Mesenchymal stem cell (in vitro differentiated cells and primary cell): ENCODE measurements around the gene PLEKHG5.
"Not testable (repeated sequence)": the region's sequence is repeated elsewhere in the genome, so short reads cannot be mapped to it uniquely, and the experiment has no call there.

Experiments used
- DNase-seq: peaks from one replicate; pipeline ENCODE4 v3.0.0-alpha.2; 2013
- H2AFZ ChIP-seq: one replicate; pipeline ENCODE4 v1.6.1; 2013; ENCODE audit warnings: low read depth, mild to moderate bottlenecking, control low read depth, inconsistent platforms, low read length, moderate library complexity
- H2AK5ac ChIP-seq: 2 replicates; pipeline ENCODE4 v1.6.1; 2013; ENCODE audit warnings: low read length, moderate library complexity, mild to moderate bottlenecking, inconsistent platforms; ENCODE audit not compliant: severe bottlenecking
- H2BK120ac ChIP-seq: one replicate; pipeline ENCODE4 v1.6.1; 2013; ENCODE audit warnings: low read depth, mild to moderate bottlenecking, inconsistent platforms, low read length, moderate library complexity
- H2BK12ac ChIP-seq, 2 experiments: one replicate each; pipeline ENCODE4 v1.6.1; 2013; ENCODE audit warnings: inconsistent platforms in 2 of 2, low read length in 2 of 2, mild to moderate bottlenecking in 2 of 2, moderate library complexity in 2 of 2, control low read depth in 1 of 2
- H2BK15ac ChIP-seq: one replicate; pipeline ENCODE4 v1.6.1; 2013; ENCODE audit warnings: mild to moderate bottlenecking, low read depth, inconsistent platforms; ENCODE audit not compliant: poor library complexity, severe bottlenecking
- H2BK5ac ChIP-seq: 2 replicates; pipeline ENCODE4 v1.6.1; 2013; ENCODE audit warnings: low read depth, mild to moderate bottlenecking, low read length, control low read depth, inconsistent platforms; ENCODE audit not compliant: poor library complexity, severe bottlenecking
- H3K14ac ChIP-seq, 2 experiments: one replicate each; pipeline ENCODE4 v1.6.1; 2013; ENCODE audit warnings: inconsistent platforms in 2 of 2, low read length in 2 of 2, control low read depth in 1 of 2, mild to moderate bottlenecking in 1 of 2, moderate library complexity in 1 of 2
- H3K18ac ChIP-seq, 2 experiments: one replicate each; pipeline ENCODE4 v1.6.1; 2013; ENCODE audit warnings: inconsistent platforms in 2 of 2, low read length in 2 of 2, control low read depth in 1 of 2, low read depth in 1 of 2, mild to moderate bottlenecking in 1 of 2
- H3K23ac ChIP-seq, 2 experiments: one replicate each; pipeline ENCODE4 v1.6.1; 2013; ENCODE audit warnings: inconsistent platforms in 2 of 2, low read length in 2 of 2, mild to moderate bottlenecking in 2 of 2, moderate library complexity in 2 of 2, control low read depth in 1 of 2
- H3K27ac ChIP-seq: 2 replicates; pipeline ENCODE4 v1.5.1; 2013; ENCODE audit warnings: mild to moderate bottlenecking, moderate library complexity, low read length, control low read depth, inconsistent platforms; ENCODE audit not compliant: poor library complexity, severe bottlenecking
- H3K27me3 ChIP-seq, 2 experiments: 2 replicates each; pipeline versions ENCODE4 v1.6.1 to v1.7.0; 2013; ENCODE audit warnings: low read length in 2 of 2, mild to moderate bottlenecking in 2 of 2, moderate library complexity in 2 of 2, control low read depth in 1 of 2, inconsistent platforms in 1 of 2; ENCODE audit not compliant: control insufficient read depth in 1 of 2, insufficient read depth in 1 of 2
- H3K36me3 ChIP-seq, 2 experiments: 2 replicates each; pipeline versions ENCODE4 v1.6.1 to v1.7.0; 2013; ENCODE audit warnings: low read length in 2 of 2, control low read depth in 1 of 2, inconsistent platforms in 1 of 2, low read depth in 1 of 2, mild to moderate bottlenecking in 1 of 2; ENCODE audit not compliant: insufficient read depth in 2 of 2, control insufficient read depth in 1 of 2
- H3K4ac ChIP-seq, 2 experiments: one replicate each; pipeline ENCODE4 v1.6.1; 2013; ENCODE audit warnings: inconsistent platforms in 2 of 2, low read length in 2 of 2, mild to moderate bottlenecking in 2 of 2, moderate library complexity in 2 of 2, control low read depth in 1 of 2, low read depth in 1 of 2
- H3K4me1 ChIP-seq: 2 replicates; pipeline ENCODE4 v1.6.1; 2013; ENCODE audit warnings: low read depth, low read length, control low read depth; ENCODE audit not compliant: control insufficient read depth, insufficient read depth
- H3K4me2 ChIP-seq: 2 replicates; pipeline ENCODE4 v1.6.1; 2013; ENCODE audit warnings: low read length, mild to moderate bottlenecking, inconsistent platforms; ENCODE audit not compliant: poor library complexity, severe bottlenecking
- H3K4me3 ChIP-seq, 2 experiments: 2 replicates each; pipeline versions ENCODE4 v1.5.1 to v1.7.0; 2013; ENCODE audit warnings: low read length in 2 of 2, mild to moderate bottlenecking in 2 of 2, control low read depth in 1 of 2, low read depth in 1 of 2; ENCODE audit not compliant: insufficient read depth in 1 of 2
- H3K79me1 ChIP-seq: replicated peaks from 2 replicates; pipeline ENCODE4 v1.6.1; 2013; ENCODE audit warnings: mild to moderate bottlenecking, control low read depth, low read length, inconsistent platforms; ENCODE audit not compliant: poor library complexity, severe bottlenecking
- H3K9ac ChIP-seq: 2 replicates; pipeline ENCODE4 v1.7.0; 2013; ENCODE audit warnings: mild to moderate bottlenecking, low read length, moderate library complexity
- H3K9me3 ChIP-seq: 2 replicates; pipeline ENCODE4 v1.7.0; 2013; ENCODE audit warnings: mild to moderate bottlenecking, low read length; ENCODE audit not compliant: control insufficient read depth
- H4K8ac ChIP-seq: one replicate; pipeline ENCODE4 v1.6.1; 2013; ENCODE audit warnings: inconsistent platforms, mild to moderate bottlenecking, low read length, moderate library complexity
- H4K91ac ChIP-seq: one replicate; pipeline ENCODE4 v1.6.1; 2013; ENCODE audit warnings: mild to moderate bottlenecking, low read length, inconsistent platforms
- WGBS: methylation state at CpG from one replicate; pipeline ENCODE4 v1.1.7; 2013; ENCODE audit warnings: mixed read lengths; 5-methylcytosine and 5-hydroxymethylcytosine counted together

Gene PLEKHG5

DNA sequence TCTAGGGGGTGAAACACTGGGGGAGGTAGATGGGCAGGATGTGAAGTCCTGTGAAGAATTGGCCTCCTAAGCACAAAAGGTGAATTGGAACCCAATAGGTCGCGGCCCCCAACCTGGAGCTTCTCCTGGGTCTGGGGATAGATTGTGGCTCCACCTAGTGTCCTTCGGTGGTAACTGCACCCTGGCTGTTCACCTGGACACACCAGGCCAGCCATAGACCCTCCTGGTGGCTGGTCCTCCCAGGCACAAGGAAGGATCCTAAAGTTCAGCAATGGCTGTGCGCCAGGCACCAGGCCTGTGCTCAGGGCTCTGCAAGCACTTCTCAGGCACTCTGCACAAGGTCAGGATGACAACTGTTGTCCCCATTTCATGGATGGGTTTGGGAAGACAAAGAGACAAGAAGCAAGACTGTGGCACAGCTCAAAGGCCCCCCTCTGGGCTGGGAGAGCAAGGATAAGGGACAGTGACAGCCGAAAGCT lies 53.4 kb downstream of the PLEKHG5 start:
- Histone ChIP-seq H3K4me1 (peaks cover 20% of the 10 kb centered on the region), H2BK120ac (no peak overlapping the region), H3K9me3 (no peaks in the 10 kb centered on the region), H2AK5ac (no peak overlapping the region), H2BK12ac (no peak overlapping the region), H4K91ac (no peak overlapping the region), H2BK5ac (no peak overlapping the region), H3K14ac (no peak overlapping the region), H3K18ac (no peak overlapping the region), H3K4ac (no peak overlapping the region), H3K4me3 (no peak overlapping the region), H2BK15ac (no peak overlapping the region), H3K27me3 (peaks cover 37 to 54% of the 10 kb centered on the region in 2 experiments), H2AFZ (no peak overlapping the region), H4K8ac (no peak overlapping the region), H3K27ac (no peak overlapping the region), H3K9ac (no peak overlapping the region), H3K4me2 (no peak overlapping the region), H3K23ac (no peak overlapping the region), H3K79me1 (no peaks in the 10 kb centered on the region), H3K36me3 (no peaks in the 10 kb centered on the region)
- peak; percentile 60 for DNase-seq
- under 1% methylated on average over 5 of the region's 5 CpGs for WGBS

DNA sequence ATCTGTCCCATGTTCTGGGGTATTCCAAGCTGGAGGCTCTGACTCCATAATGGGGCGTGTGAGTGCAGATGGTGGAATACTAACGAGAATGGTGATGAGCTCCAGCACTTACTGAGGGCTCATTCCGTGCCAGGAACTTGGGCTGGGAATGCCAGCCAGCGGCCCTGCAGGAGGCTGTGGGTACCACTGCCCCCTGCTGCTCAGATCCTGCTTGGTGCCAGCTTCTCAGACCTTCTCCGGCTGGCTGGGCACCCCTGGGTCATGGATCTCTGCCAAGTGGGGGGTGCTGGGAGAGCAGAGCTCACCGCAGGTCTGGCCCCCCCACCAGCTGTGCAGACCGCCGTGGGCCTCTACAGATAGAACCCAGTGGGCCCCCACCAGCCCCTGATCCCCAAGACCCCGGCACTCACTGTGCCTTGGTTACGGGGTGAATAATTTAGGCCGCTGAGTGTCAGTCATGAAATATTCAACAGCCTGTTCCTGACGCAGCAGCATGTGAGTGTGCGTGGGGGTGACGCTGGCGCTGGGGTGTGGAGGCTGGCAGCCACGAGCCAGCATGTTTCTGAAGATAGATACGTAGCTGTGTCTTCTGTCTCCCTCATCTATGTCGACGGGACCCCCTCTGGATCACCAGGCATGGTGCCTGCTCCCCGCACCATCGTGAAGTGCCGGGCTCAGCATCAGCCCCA lies 54.3 kb downstream of the PLEKHG5 start:
- not testable (repeated sequence) for H3K4me3 ChIP-seq, H2AK5ac ChIP-seq, H2BK120ac ChIP-seq, H3K18ac ChIP-seq, H4K8ac ChIP-seq, H3K4me2 ChIP-seq, H3K4ac ChIP-seq, H3K9ac ChIP-seq, H3K27ac ChIP-seq, H4K91ac ChIP-seq, H2BK5ac ChIP-seq, DNase-seq, H3K9me3 ChIP-seq, H2BK12ac ChIP-seq, H3K79me1 ChIP-seq, H2BK15ac ChIP-seq, H3K36me3 ChIP-seq, H3K23ac ChIP-seq, H2AFZ ChIP-seq, H3K14ac ChIP-seq
- 81% methylated on average over 22 of the region's 22 CpGs for WGBS
- peaks cover 41 to 57% of the 10 kb centered on the region in 2 experiments for H3K27me3 ChIP-seq
- H3K4me1 ChIP-seq = peaks cover 21% of the 10 kb centered on the region

GRCh38 chr1:6436277-6436676 lies 55.2 kb downstream of the PLEKHG5 start:
- not testable (repeated sequence) for H3K79me1 ChIP-seq, H4K91ac ChIP-seq, H3K23ac ChIP-seq, H3K4me2 ChIP-seq, DNase-seq, H2AFZ ChIP-seq, H3K4me3 ChIP-seq, H3K18ac ChIP-seq, H3K4ac ChIP-seq, H3K9me3 ChIP-seq, H2BK120ac ChIP-seq, H2BK5ac ChIP-seq, H3K36me3 ChIP-seq, H2AK5ac ChIP-seq, H3K27ac ChIP-seq, H2BK15ac ChIP-seq, H2BK12ac ChIP-seq, H4K8ac ChIP-seq, H3K9ac ChIP-seq, H3K14ac ChIP-seq
- 100% methylated on average over 2 of the region's 3 CpGs for WGBS
- Histone ChIP-seq H3K4me1 (peaks cover 22% of the 10 kb centered on the region), H3K27me3 (peaks cover 37 to 53% of the 10 kb centered on the region in 2 experiments)

DNA sequence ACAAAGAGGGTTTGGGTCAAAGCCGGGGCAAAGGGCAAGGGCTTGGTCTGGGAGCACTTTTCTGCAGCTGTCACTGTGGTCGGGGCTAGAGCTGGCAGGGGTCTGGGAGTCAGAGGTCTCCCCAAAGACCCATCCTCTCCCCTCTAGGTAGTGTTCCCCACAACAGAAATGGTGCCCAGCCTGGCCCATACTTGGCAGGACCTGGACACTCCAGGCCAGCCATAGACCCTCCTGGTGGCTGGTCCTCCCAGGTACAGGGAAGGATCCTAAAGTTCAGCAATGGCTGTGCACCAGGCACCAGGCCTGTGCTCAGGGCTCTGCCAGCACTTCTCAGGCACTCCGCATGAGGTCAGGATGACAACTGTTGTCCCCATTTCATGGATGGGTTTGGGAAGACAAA lies 55.9 kb downstream of the PLEKHG5 start:
- no peaks in the 10 kb centered on the region for H3K79me1 ChIP-seq
- no peak overlapping the region for H2BK120ac ChIP-seq
- H3K4me2 ChIP-seq = no peak overlapping the region
- H3K14ac ChIP-seq = no peak overlapping the region
- H3K27me3 ChIP-seq = peaks cover 39 to 53% of the 10 kb centered on the region in 2 experiments
- no peak for DNase-seq
- no peak overlapping the region for H2AK5ac ChIP-seq
- H3K18ac ChIP-seq = no peak overlapping the region
- H3K9me3 ChIP-seq = no peaks in the 10 kb centered on the region
- H4K91ac ChIP-seq = no peak overlapping the region
- H2BK5ac ChIP-seq = no peak overlapping the region
- no peaks in the 10 kb centered on the region for H3K36me3 ChIP-seq
- H3K23ac ChIP-seq = no peak overlapping the region
- H3K4me3 ChIP-seq = no peak overlapping the region
- no peak overlapping the region for H3K4ac ChIP-seq
- no peak overlapping the region for H2AFZ ChIP-seq
- 75% methylated on average over 3 of the region's 3 CpGs for WGBS
- no peak overlapping the region for H3K27ac ChIP-seq
- H4K8ac ChIP-seq = no peak overlapping the region
- no peak overlapping the region for H3K9ac ChIP-seq
- H2BK15ac ChIP-seq = no peak overlapping the region
- no peak overlapping the region for H2BK12ac ChIP-seq
- peaks cover 20% of the 10 kb centered on the region for H3K4me1 ChIP-seq
